ENCODE data around the gene GIMAP7.
"Not testable (repeated sequence)": the region's sequence is repeated elsewhere in the genome, so short reads cannot be mapped to it uniquely, and the experiment has no call there.

The GIMAP7 gene

GRCh38 chr7:150481186-150481920 lies 33.3 kb upstream of the GIMAP7 start:
- Histone ChIP-seq H3K9me3 (ENCODE audit: control insufficient read depth, low read length) (no peaks in the 10 kb centered on the region), H3K36me3 (ENCODE audit: control insufficient read depth, insufficient read depth, low read length) (no peaks in the 10 kb centered on the region), H3K4me1 (ENCODE audit: control insufficient read depth, insufficient read depth, low read length, poor library complexity, severe bottlenecking) (no peaks in the 10 kb centered on the region), H3K4me3 (ENCODE audit: extremely low read depth, insufficient read depth, low read length, poor library complexity, severe bottlenecking) (no peak overlapping the region), H3K27ac (ENCODE audit: low read depth, low read length, severe bottlenecking) (no peak overlapping the region)
- 90 to 98% methylated on average over 5 to 6 of the region's 9 CpGs for WGBS, 2 experiments (ENCODE audit: insufficient coverage in 2 of 2)

GRCh38 chr7:150481922-150482321 lies 32.8 kb upstream of the GIMAP7 start:
- H3K4me1 ChIP-seq (ENCODE audit: control insufficient read depth, insufficient read depth, low read length, poor library complexity, severe bottlenecking) = no peaks in the 10 kb centered on the region
- WGBS, 2 experiments (ENCODE audit: insufficient coverage in 2 of 2) = 89% methylated on average over 4 of the region's 4 CpGs
- no peaks in the 10 kb centered on the region for H3K9me3 ChIP-seq (ENCODE audit: control insufficient read depth, low read length)
- no peak overlapping the region for H3K4me3 ChIP-seq (ENCODE audit: extremely low read depth, insufficient read depth, low read length, poor library complexity, severe bottlenecking)
- H3K27ac ChIP-seq (ENCODE audit: low read depth, low read length, severe bottlenecking) = no peak overlapping the region
- no peaks in the 10 kb centered on the region for H3K36me3 ChIP-seq (ENCODE audit: control insufficient read depth, insufficient read depth, low read length)

GRCh38 chr7:150483514-150483913 lies 31.2 kb upstream of the GIMAP7 start:
- H3K4me3 ChIP-seq (ENCODE audit: extremely low read depth, insufficient read depth, low read length, poor library complexity, severe bottlenecking); H3K9me3 ChIP-seq (ENCODE audit: control insufficient read depth, low read length); H3K36me3 ChIP-seq (ENCODE audit: control insufficient read depth, insufficient read depth, low read length); H3K4me1 ChIP-seq (ENCODE audit: control insufficient read depth, insufficient read depth, low read length, poor library complexity, severe bottlenecking): not testable (repeated sequence)
- peak overlapping the region; percentile 58 for H3K27ac ChIP-seq (ENCODE audit: low read depth, low read length, severe bottlenecking)
- no CpG with 5 or more reads among the region's 2 CpGs for WGBS, 2 experiments (ENCODE audit: insufficient coverage in 2 of 2)

- H3K4me1 ChIP-seq (ENCODE audit: control insufficient read depth, insufficient read depth, low read length, poor library complexity, severe bottlenecking); H3K4me3 ChIP-seq (ENCODE audit: extremely low read depth, insufficient read depth, low read length, poor library complexity, severe bottlenecking); H3K36me3 ChIP-seq (ENCODE audit: control insufficient read depth, insufficient read depth, low read length); H3K9me3 ChIP-seq (ENCODE audit: control insufficient read depth, low read length): not testable (repeated sequence)
- H3K27ac ChIP-seq (ENCODE audit: low read depth, low read length, severe bottlenecking) = peak overlapping the region; percentile 58
- no CpG with 5 or more reads among the region's 3 CpGs for WGBS, 2 experiments (ENCODE audit: insufficient coverage in 2 of 2)
Observed at GRCh38 chr7:150484071-150484470, 30.6 kb upstream of the GIMAP7 start.

GRCh38 chr7:150487625-150488024 lies 27.0 kb upstream of the GIMAP7 start:
- H3K4me3 ChIP-seq (ENCODE audit: extremely low read depth, insufficient read depth, low read length, poor library complexity, severe bottlenecking) = no peak overlapping the region
- no peak overlapping the region for H3K27ac ChIP-seq (ENCODE audit: low read depth, low read length, severe bottlenecking)
- no peaks in the 10 kb centered on the region for H3K9me3 ChIP-seq (ENCODE audit: control insufficient read depth, low read length)
- H3K36me3 ChIP-seq (ENCODE audit: control insufficient read depth, insufficient read depth, low read length) = no peaks in the 10 kb centered on the region
- no peaks in the 10 kb centered on the region for H3K4me1 ChIP-seq (ENCODE audit: control insufficient read depth, insufficient read depth, low read length, poor library complexity, severe bottlenecking)
- WGBS, 2 experiments (ENCODE audit: insufficient coverage in 2 of 2) = no CpG with 5 or more reads among the region's 2 CpGs

- Histone ChIP-seq H3K9me3 (ENCODE audit: control insufficient read depth, low read length) (no peaks in the 10 kb centered on the region), H3K4me1 (ENCODE audit: control insufficient read depth, insufficient read depth, low read length, poor library complexity, severe bottlenecking) (no peaks in the 10 kb centered on the region), H3K36me3 (ENCODE audit: control insufficient read depth, insufficient read depth, low read length) (no peaks in the 10 kb centered on the region), H3K4me3 (ENCODE audit: extremely low read depth, insufficient read depth, low read length, poor library complexity, severe bottlenecking) (no peak overlapping the region), H3K27ac (ENCODE audit: low read depth, low read length, severe bottlenecking) (no peak overlapping the region)
- 80 to 100% methylated on average over 1 of the region's 1 CpG for WGBS, 2 experiments (ENCODE audit: insufficient coverage in 2 of 2)
Observed at GRCh38 chr7:150489782-150490181, 24.9 kb upstream of the GIMAP7 start.

- not testable (repeated sequence) for H3K27ac ChIP-seq (ENCODE audit: low read depth, low read length, severe bottlenecking)
Observed at GRCh38 chr7:150493442-150493841, 21.2 kb upstream of the GIMAP7 start.

GRCh38 chr7:150502519-150502918 lies 12.2 kb upstream of the GIMAP7 start:
- H3K36me3 ChIP-seq (ENCODE audit: control insufficient read depth, insufficient read depth, low read length) = no peaks in the 10 kb centered on the region
- H3K27ac ChIP-seq (ENCODE audit: low read depth, low read length, severe bottlenecking) = no peak overlapping the region
- H3K4me1 ChIP-seq (ENCODE audit: control insufficient read depth, insufficient read depth, low read length, poor library complexity, severe bottlenecking) = no peaks in the 10 kb centered on the region
- H3K4me3 ChIP-seq (ENCODE audit: extremely low read depth, insufficient read depth, low read length, poor library complexity, severe bottlenecking) = no peak overlapping the region
- H3K9me3 ChIP-seq (ENCODE audit: control insufficient read depth, low read length) = no peaks in the 10 kb centered on the region

More at GRCh38 chr7:150493442-150493841, 21.2 kb upstream of the GIMAP7 start:
- not testable (repeated sequence) for H3K4me3 ChIP-seq (ENCODE audit: extremely low read depth, insufficient read depth, low read length, poor library complexity, severe bottlenecking); H3K9me3 ChIP-seq (ENCODE audit: control insufficient read depth, low read length); H3K4me1 ChIP-seq (ENCODE audit: control insufficient read depth, insufficient read depth, low read length, poor library complexity, severe bottlenecking); H3K36me3 ChIP-seq (ENCODE audit: control insufficient read depth, insufficient read depth, low read length)
- WGBS, 2 experiments (ENCODE audit: insufficient coverage in 2 of 2) = no CpG with 5 or more reads among the region's 3 CpGs

- WGBS, 2 experiments (ENCODE audit: insufficient coverage in 2 of 2) = 96 to 100% methylated on average over 1 to 4 of the region's 4 CpGs
- Histone ChIP-seq H3K4me3 (ENCODE audit: extremely low read depth, insufficient read depth, low read length, poor library complexity, severe bottlenecking) (no peak overlapping the region), H3K27ac (ENCODE audit: low read depth, low read length, severe bottlenecking) (no peak overlapping the region), H3K36me3 (ENCODE audit: control insufficient read depth, insufficient read depth, low read length) (no peaks in the 10 kb centered on the region), H3K9me3 (ENCODE audit: control insufficient read depth, low read length) (no peaks in the 10 kb centered on the region), H3K4me1 (ENCODE audit: control insufficient read depth, insufficient read depth, low read length, poor library complexity, severe bottlenecking) (no peaks in the 10 kb centered on the region)
Observed at GRCh38 chr7:150503155-150503554, 11.5 kb upstream of the GIMAP7 start.

- H3K4me3 ChIP-seq (ENCODE audit: extremely low read depth, insufficient read depth, low read length, poor library complexity, severe bottlenecking) = no peak overlapping the region
- no peak overlapping the region for H3K27ac ChIP-seq (ENCODE audit: low read depth, low read length, severe bottlenecking)
- H3K9me3 ChIP-seq (ENCODE audit: control insufficient read depth, low read length) = no peaks in the 10 kb centered on the region
- 95 to 100% methylated on average over 1 to 3 of the region's 3 CpGs for WGBS, 2 experiments (ENCODE audit: insufficient coverage in 2 of 2)
- no peaks in the 10 kb centered on the region for H3K4me1 ChIP-seq (ENCODE audit: control insufficient read depth, insufficient read depth, low read length, poor library complexity, severe bottlenecking)
- H3K36me3 ChIP-seq (ENCODE audit: control insufficient read depth, insufficient read depth, low read length) = no peaks in the 10 kb centered on the region
Observed at GRCh38 chr7:150503581-150503980, 11.1 kb upstream of the GIMAP7 start.

- Histone ChIP-seq H3K4me1 (ENCODE audit: control insufficient read depth, insufficient read depth, low read length, poor library complexity, severe bottlenecking) (no peaks in the 10 kb centered on the region), H3K9me3 (ENCODE audit: control insufficient read depth, low read length) (no peaks in the 10 kb centered on the region), H3K36me3 (ENCODE audit: control insufficient read depth, insufficient read depth, low read length) (no peaks in the 10 kb centered on the region), H3K27ac (ENCODE audit: low read depth, low read length, severe bottlenecking) (no peak overlapping the region), H3K4me3 (ENCODE audit: extremely low read depth, insufficient read depth, low read length, poor library complexity, severe bottlenecking) (no peak overlapping the region)
- 83% methylated on average over 1 of the region's 4 CpGs; no CpG with 5 or more reads in 1 of the 2 experiments for WGBS, 2 experiments (ENCODE audit: insufficient coverage in 2 of 2)
Observed at GRCh38 chr7:150507947-150508602, 6.6 kb upstream of the GIMAP7 start.
